Muscle layer of duodenum (tissue), 2 donors: Measurements from ENCODE around the gene GSN.
A peak's percentile ranks its signal among the peaks of the same experiment; 100 is the strongest.

Source experiments
- H3K27ac ChIP-seq: one replicate; pipeline ENCODE4 v1.7.0; 2013; ENCODE audit warnings: mild to moderate bottlenecking, low read length
- H3K27me3 ChIP-seq: one replicate; pipeline ENCODE4 v1.7.0; 2013; ENCODE audit warnings: low read depth, mild to moderate bottlenecking, control low read depth, low read length
- H3K36me3 ChIP-seq, 2 donors: one replicate each; pipeline ENCODE4 v1.7.0; 2013; ENCODE audit warnings: low read length in 2 of 2, control low read depth in 1 of 2, mild to moderate bottlenecking in 1 of 2; ENCODE audit not compliant: insufficient read depth in 2 of 2, control insufficient read depth in 1 of 2
- H3K4me1 ChIP-seq, 2 donors: one replicate each; pipeline ENCODE4 v1.7.0; 2013; ENCODE audit warnings: low read length in 2 of 2, mild to moderate bottlenecking in 2 of 2, control low read depth in 1 of 2, moderate library complexity in 1 of 2; ENCODE audit not compliant: insufficient read depth in 2 of 2, control insufficient read depth in 1 of 2
- H3K4me3 ChIP-seq, 2 donors: one replicate each; pipeline ENCODE4 v1.7.0; 2013; ENCODE audit warnings: low read length in 2 of 2, low read depth in 1 of 2, mild to moderate bottlenecking in 1 of 2
- H3K9me3 ChIP-seq, 2 donors: one replicate each; pipeline ENCODE4 v1.7.0; 2013; ENCODE audit warnings: low read length in 2 of 2, control low read depth in 1 of 2, mild to moderate bottlenecking in 1 of 2; ENCODE audit not compliant: control insufficient read depth in 1 of 2
- donor health status: healthy.

GSN gene

DNA sequence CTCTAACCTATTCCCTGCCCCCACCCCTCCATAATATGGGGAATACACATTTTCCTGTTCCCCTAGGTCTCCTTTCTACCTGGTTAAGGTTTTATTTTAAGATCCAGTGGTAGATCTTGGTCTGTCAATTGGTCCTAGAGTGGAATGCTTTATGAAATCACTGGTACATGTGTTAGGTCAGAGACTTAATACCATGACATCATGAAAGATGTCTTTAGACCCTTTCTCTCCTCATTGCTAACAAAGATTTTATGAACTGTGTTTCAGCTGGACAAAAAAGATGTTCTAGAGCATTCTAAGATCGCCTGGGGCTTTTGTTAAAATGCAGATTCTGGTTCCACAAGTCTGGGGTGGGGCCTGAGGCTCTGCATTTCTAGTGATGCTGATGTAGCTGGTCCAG, 9.1 kb downstream of the GSN start:
- Histone ChIP-seq H3K27me3 (no peaks in the 10 kb centered on the region), H3K4me1 (peaks cover 44 to 97% of the 10 kb centered on the region in 2 donors), H3K36me3 (peaks cover 8 to 12% of the 10 kb centered on the region in 2 donors), H3K27ac (peak overlapping the region; percentile 90), H3K9me3 (no peaks in the 10 kb centered on the region), H3K4me3 (no peak overlapping the region)

GRCh38 chr9:121277518-121278295, 9.7 kb downstream of the GSN start:
- peak overlapping the region in 1 of 2 donors; percentile 39 for H3K4me3 ChIP-seq
- H3K27me3 ChIP-seq: no peaks in the 10 kb centered on the region
- peak overlapping the region; percentile 90 for H3K27ac ChIP-seq
- peaks cover 47 to 97% of the 10 kb centered on the region in 2 donors for H3K4me1 ChIP-seq
- H3K36me3 ChIP-seq: peaks cover 7 to 8% of the 10 kb centered on the region in 2 donors
- H3K9me3 ChIP-seq: no peaks in the 10 kb centered on the region

- peak overlapping the region; percentile 12 to 39 for H3K4me3 ChIP-seq
- peaks cover 49 to 97% of the 10 kb centered on the region in 2 donors for H3K4me1 ChIP-seq
- no peaks in the 10 kb centered on the region for H3K27me3 ChIP-seq
- H3K9me3 ChIP-seq: no peaks in the 10 kb centered on the region
- peak overlapping the region; percentile 90 for H3K27ac ChIP-seq
- H3K36me3 ChIP-seq: peaks cover 7 to 8% of the 10 kb centered on the region in 2 donors
Measured at GRCh38 chr9:121278477-121279261, 10.7 kb downstream of the GSN start.

DNA sequence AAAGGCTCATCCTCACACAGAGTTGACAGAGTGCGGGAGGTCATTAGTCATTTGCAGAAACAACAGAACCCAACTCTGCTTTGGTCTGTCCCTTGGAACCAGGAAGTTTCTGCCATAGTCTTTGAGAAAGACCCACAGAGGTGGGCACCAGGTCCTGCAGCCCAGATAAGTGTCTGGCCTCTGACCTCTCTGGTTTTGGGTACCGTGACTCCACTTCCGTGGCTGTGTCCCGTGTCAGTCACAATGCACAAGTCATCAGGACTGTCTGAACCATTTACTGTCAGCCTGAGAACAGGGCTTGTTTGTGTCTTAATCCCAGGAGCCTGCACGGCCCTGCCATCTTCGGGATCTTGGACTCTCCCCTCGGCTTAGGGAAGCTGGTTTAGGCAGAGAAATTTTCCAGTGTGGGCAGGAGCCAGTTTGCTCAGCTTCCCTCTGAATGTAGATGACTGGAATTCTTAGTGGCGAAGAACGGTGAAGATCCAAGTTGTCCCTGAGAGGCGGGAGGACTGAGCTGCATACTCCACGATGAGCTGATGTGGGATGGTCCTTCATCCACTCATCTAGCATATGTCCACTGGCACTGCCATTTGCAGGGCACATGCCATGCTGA, 11.9 kb downstream of the GSN start:
- H3K27ac ChIP-seq: peak overlapping the region; percentile 90
- H3K4me3 ChIP-seq: no peak overlapping the region
- H3K9me3 ChIP-seq: no peaks in the 10 kb centered on the region
- H3K36me3 ChIP-seq: peaks cover 7% of the 10 kb centered on the region in 2 donors
- H3K4me1 ChIP-seq: peaks cover 50 to 96% of the 10 kb centered on the region in 2 donors
- H3K27me3 ChIP-seq: no peaks in the 10 kb centered on the region

DNA sequence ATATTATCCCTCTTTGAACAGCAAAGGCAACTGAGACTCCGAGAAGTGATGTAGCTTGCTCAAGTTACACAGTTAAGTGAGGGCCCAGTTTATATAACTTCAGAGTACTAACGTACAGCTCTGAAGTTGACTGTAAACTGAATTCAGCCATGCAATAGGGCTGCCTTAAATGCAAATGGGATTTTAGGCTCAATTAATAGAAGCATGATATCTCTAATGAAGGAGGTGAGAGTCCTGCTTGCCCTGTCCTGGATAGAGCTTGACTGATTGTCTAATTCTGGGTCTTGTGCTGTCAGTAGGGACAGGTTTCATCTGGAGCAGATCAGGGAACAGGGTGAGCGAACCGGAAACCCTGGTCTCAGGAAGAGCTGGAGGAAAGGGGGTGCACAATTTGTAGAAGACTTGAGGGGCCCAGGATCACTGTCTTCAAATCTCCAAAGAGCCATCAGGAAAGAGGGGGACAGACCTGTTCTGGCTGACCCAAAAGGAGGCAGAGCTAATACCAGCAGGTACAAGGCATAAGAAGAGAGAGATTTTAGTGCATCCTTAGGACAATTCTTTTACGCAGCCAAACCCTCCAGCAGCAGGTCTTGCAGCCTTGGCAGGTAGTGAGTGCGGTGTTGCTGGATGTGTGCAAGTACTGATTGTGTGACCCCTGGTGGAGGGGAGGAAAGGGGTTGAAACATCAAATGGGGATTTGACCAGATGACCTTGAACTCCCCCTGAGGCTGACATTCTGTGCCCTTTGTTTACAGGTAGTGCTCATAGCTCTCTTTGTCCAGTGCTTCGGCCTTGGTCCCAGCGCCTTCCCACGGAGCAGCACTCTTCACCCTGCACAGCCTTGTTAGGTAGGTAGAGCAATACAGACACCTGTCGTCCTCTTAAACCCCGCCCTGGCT, 13.0 kb downstream of the GSN start:
- Histone ChIP-seq H3K4me1 (peaks cover 60 to 94% of the 10 kb centered on the region in 2 donors), H3K9me3 (no peaks in the 10 kb centered on the region), H3K27ac (peak overlapping the region; percentile 90), H3K36me3 (peaks cover 5 to 12% of the 10 kb centered on the region in 2 donors), H3K4me3 (peak overlapping the region in 1 of 2 donors; percentile 33), H3K27me3 (no peaks in the 10 kb centered on the region)

GRCh38 chr9:121281614-121282276, 13.8 kb downstream of the GSN start:
- no peaks in the 10 kb centered on the region for H3K27me3 ChIP-seq
- H3K36me3 ChIP-seq: peaks cover 4 to 19% of the 10 kb centered on the region in 2 donors
- H3K4me3 ChIP-seq: peak overlapping the region; percentile 7 to 33
- H3K27ac ChIP-seq: peak overlapping the region; percentile 90
- H3K4me1 ChIP-seq: peaks cover 68 to 92% of the 10 kb centered on the region in 2 donors
- H3K9me3 ChIP-seq: no peaks in the 10 kb centered on the region

- H3K4me3 ChIP-seq: peak overlapping the region in 1 of 2 donors; percentile 33
- no peaks in the 10 kb centered on the region for H3K9me3 ChIP-seq
- no peaks in the 10 kb centered on the region for H3K27me3 ChIP-seq
- H3K4me1 ChIP-seq: peaks cover 73 to 88% of the 10 kb centered on the region in 2 donors
- peaks cover 4 to 19% of the 10 kb centered on the region in 2 donors for H3K36me3 ChIP-seq
- H3K27ac ChIP-seq: peak overlapping the region; percentile 90
Measured at GRCh38 chr9:121282277-121283079, 14.5 kb downstream of the GSN start.

GRCh38 chr9:121283080-121283398, 15.1 kb downstream of the GSN start:
- H3K4me1 ChIP-seq: peaks cover 78 to 88% of the 10 kb centered on the region in 2 donors
- H3K27me3 ChIP-seq: no peaks in the 10 kb centered on the region
- no peak overlapping the region for H3K4me3 ChIP-seq
- peak overlapping the region; percentile 90 for H3K27ac ChIP-seq
- no peaks in the 10 kb centered on the region for H3K9me3 ChIP-seq
- peaks cover 4 to 19% of the 10 kb centered on the region in 2 donors for H3K36me3 ChIP-seq

DNA sequence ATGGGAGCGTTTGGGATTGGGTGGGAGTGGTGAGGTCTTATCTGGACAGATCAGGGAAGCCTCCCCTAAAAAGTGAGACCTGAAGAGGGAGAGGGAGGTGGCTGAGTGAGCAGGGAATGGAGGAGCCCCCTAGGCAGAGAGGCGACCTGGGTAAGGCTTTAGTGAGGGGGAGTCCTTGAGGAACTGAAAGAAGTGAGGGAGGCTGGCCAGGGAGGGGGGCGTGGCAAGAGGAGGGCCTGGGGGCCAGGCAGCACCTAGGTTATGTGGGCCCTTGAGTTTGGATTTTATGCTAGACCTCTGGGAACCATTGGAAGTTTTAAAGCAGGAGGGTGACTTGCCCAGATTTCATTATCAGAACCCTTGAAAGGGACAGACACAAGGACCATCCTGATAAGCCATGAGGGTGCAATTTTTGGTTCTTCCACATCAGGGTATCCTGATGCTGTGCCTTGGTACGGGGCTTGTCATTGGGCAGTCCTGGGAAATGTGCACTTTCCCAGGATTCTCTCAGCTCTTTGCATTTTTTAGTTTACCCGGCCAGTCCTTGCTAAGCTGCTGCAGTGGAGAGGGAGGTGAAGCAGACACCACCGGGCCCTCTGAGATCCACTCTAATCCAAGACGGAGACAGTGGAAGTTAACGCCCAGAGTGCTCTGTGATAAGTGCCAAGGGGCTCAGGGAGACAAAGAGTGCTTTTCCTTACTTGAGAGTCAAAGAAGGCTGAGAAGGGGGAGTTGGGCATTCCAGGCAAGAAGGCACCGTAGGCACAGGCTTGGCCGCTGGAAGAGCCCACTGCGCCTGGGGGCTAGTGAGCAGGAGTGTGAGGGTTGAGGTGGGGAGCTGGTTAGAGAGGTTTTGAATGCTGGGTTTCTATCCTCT, 16.1 kb downstream of the GSN start:
- peak overlapping the region in 1 of 2 donors; percentile 37 for H3K4me3 ChIP-seq
- no peaks in the 10 kb centered on the region for H3K27me3 ChIP-seq
- H3K9me3 ChIP-seq: no peaks in the 10 kb centered on the region
- peaks cover 4 to 19% of the 10 kb centered on the region in 2 donors for H3K36me3 ChIP-seq
- peak overlapping the region; percentile 96 for H3K27ac ChIP-seq
- H3K4me1 ChIP-seq: peaks cover 85 to 88% of the 10 kb centered on the region in 2 donors
